ENCODE measurements around the gene BNIP3.

The BNIP3 gene

DNA sequence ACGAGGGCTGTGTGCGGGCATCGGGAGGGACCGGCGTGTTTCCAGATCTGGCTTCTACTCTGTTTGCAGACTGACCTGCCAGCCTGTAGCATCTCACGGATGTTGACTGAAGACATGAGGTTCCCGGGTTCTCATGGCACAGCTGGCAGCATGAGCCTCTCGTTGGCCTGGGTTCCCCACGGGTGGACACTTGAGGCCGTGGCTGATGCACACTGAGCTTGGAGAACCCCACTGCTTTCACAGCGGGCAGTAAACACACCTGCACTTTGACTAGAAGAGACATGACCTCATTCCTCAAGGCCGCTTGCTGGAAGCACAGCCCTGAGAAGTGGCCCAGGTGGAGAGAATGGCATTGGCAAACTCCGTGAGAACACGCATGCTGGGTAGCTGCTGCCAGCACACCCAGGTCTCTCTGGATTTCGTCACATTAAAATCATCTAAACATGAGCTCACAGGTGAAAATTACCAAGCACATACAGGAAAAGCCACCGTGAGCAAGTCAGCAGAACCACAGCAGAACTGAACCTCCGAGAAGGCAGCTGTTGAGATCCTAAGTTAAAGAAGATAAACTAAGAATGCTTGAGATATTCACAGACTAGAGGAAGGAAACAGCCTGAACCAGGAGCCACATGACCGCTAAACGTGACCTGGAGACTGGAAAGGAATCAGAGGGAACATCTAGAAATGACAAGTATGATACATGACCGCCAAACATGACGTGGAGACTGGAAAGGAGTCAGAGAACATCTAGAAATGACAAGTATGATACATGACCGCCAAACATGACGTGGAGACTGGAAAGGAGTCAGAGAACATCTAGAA, 32.5 kb downstream of the BNIP3 start:
- DNase-seq = no peak

DNA sequence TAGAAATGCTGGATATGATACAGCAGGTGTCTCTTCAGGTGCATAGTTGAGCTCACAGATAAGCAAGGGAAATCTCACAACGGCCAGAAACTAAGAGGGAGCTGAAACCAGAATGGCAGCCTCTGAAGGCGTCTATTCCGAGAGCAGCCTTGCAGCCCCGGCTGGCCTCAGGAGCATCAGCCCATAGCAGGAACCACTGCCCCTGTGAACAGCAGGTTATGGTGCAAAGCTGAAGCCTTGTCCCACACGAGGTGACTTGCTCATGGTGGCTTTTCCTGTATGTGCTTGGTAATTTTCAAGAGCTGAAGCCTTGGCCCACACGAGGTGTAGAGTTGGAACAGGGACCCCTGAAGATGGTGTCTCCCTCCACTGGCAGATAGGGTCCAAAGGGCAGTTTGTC, 33.2 kb downstream of the BNIP3 start:
- no peak for DNase-seq

DNA sequence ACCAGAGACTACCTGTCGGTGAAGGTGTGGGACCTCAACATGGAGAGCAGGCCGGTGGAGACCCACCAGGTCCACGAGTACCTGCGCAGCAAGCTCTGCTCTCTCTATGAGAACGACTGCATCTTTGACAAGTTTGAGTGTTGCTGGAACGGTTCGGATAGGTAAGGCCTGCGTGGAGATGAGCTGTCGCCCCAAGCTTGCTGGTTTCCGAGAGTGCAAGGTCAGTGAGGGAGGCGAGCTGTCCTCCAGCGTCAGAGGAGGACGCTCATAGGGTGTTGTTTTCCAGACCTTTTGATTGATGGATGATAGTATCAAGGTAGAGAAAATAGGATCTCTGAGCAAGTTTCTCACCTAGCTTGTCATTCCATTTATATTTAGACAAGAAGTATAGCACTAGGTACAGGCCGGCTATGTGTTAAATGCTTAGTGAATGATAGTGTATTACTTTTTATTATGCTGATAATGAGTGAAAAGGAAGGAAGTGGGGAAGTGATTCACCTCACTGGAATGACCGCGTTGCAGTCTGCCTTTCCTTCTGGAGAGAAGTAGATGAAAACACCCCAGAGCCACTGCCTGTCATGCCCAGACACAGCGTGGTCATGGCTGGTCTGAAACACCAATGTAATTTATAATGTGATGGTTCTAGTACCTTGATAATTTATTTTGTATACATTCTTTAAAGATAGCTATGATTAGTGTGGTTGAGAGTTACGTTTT, 33.9 kb downstream of the BNIP3 start:
- no peak for DNase-seq

DNA sequence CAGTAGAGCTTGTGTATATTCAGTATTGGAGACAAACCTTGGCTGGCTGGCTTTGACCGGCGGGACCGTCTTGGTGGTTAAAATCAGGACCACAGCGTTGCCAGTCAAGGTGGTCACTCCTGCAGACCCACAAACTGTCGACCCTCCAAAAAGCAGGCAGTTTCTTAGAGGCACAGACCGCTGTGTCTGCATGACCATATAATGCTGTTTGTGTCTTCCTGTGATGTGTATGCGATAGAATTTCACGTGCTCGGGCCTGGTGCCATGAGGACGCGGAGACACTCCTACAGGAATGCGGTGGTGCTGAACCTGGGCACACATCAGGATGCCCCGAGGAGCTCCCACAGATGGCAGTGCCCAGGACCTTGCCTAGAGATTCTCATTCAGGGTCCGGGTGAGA, 34.8 kb downstream of the BNIP3 start:
- no peak for DNase-seq

DNA sequence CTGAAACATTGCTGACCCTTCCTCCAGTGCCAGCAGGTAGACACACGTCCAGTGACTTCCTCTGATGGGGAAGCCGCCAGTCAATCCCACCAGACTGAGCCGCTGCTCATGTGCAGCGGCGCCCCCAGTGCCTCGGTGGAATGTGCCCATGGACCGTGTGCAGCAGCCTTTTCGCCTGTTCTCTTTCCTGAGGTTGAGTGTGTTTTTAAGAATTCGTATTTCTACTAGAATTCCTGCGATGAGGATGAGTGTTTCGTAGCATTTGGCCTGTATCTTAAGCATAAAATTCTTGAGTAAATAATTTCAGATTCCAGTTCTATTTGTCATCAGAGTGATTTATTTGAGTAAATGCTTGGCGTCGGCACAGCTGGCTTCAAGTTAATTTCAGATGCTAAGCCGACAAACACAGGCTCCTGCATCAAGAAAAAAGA, 35.4 kb downstream of the BNIP3 start:
- DNase-seq = no peak

DNA sequence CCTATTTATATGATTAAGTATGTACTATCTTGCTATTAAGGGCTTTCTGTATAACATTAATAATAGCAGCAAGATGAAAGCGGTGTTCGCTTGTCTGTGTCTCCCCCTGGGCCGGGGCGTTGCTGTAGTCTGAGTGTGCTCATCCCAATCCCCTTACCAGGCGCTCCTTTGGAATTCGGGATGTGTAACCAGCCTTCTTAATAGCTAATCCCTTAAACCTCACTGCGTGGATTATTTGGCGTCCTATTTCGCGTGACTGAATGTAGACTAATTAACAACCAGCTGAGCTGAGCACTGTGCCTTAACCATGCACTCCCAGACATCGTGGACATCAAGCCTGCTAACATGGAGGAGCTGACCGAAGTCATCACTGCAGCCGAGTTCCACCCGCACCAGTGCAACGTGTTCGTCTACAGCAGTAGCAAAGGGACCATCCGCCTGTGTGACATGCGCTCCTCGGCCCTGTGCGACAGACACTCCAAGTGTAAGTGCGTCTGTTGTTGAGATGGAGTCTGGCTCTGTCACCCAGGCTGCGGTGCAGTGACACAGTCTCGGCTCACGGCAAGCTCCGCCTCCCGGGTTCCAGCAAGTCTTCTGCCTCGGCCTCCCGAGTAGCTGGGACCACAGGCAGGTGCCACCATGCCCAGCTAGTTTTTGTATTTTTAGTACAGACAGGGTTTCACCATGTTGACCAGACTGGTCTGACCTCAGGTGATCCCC, 36.6 kb downstream of the BNIP3 start:
- DNase-seq = no peak

DNA sequence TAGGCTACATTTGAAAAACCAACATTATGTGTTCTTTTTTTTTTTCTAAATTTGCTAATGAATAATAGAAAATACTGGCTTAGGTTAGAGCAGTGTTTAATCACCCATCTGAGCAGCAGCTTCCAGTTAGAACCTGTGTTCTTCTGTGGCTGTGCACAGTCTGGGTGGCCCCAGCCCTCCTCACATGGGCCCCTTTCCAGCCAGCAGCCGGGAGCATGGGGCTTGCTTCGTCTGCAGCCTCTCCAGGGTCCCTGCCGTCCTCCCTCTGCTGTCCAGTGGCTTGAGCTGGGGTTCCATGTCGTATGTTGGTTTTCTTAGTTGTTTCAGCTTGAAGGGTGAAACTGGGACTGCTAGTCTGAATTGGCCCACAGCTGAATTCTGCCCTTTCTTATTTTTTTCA, 37.3 kb downstream of the BNIP3 start:
- DNase-seq = no peak

DNA sequence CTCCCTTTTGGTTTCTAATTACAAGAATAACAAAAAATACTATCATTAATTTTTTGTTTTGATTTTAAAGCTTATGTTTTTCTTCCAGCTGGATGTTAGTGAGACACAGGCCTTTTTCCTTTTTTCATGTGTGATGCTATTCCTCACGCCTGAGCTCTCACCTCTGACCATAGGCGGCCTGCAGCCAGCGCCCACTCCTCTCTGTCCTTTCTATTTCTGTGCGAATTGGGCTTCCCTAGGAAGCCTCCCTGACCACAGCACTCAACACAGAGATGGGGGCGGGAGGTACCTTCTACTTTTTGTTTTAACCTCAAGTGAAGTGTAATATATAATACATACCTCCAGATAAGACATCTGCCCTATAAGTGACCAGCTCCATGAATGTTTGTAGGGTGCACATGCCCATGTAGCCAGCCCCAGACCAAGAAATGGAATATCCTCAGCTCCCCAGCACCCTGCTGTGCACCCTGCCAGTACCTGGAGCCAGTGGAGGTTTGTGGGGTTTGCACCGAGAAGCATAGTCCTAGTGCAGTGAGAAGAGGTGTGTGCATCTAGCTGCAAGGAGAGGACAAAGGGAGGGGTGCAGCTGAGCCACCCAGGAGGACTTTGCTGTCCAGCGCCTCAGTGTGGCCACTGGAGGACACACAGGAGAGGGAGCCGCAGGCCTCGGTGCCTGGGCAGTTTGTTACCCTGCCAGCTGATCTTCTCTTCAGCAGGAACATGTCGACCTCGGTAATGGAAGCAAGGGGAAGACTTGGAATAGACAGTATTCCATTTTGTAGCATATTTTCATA, 38.5 kb downstream of the BNIP3 start:
- DNase-seq = no peak

DNA sequence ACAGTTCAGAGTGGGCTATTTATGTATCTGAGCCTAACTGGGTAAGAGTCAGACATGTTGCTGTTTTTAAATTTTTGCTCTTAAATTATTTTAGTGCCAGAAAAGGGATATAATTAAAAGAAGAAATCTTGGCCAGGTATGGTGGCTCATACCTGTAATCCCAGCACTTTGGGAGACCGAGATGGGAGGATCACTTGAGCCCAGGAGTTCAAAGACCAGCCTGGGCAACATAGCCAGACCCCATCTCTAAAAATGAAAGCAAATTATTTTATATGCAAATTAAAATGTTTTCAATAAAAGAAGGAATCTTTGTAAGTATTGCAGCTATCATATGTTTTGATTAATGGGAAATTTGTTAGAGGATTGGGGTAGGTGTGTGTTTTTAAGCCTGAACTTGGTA, 39.3 kb downstream of the BNIP3 start:
- DNase-seq = no peak

DNA sequence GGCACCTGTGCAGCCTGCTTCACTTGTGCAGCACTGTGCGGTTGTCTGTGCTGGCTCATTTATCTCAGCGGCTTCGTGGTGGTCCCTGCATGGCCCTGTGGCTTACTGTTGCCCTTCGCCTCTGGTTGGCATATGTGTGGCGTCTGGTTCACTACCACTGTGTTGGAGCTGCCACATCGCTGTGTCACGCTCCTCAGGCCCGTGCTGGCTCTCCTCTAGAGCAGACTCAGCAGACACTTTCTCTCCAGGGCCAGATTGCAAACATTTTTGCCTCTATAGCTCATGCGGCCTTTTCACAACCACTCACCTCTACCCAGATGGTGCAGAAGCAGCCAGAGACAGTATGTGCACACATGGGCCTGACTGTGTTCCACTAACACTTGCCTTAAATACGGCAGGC, 43.0 kb downstream of the BNIP3 start:
- DNase-seq = no peak

DNA sequence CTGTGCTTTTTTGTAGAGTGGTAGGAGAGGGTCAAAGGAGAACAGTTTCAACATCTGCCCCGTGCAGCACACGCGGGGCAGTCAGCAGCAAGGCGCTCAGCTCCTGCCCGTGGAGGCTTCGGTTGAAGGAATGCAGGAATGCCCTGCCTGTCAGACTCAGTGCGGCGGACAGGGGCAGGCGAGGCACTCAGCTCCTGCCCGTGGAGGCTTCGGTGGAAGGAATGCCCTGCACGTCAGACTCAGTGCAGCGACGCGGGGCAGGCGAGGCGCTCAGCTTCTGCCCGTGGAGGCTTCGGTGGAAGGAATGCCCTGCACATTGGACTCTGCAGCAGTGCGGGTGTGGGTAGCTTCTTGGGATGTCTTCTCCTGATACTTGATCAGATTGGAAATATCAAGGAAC, 43.9 kb downstream of the BNIP3 start:
- no peak for DNase-seq

DNA sequence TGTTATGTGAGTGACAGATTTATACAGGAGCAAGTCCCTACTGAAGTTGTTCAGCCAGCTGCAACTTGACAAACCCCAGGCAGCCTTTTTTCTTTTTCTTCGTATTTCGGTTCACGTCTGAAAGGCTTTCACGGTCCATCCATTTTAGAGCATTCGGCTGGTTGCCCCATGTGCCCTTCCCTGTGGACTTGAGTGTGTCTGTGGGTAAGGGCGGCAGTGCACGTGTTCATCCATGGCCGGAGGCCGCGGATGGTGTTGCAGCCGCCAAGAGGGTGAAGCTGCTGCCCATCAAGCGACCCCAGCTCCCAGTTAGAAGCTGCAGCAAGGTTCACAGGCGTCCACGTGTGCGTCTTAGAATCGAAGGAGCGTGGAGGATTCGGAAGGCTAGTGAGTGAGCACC, 45.0 kb downstream of the BNIP3 start:
- no peak for DNase-seq

DNA sequence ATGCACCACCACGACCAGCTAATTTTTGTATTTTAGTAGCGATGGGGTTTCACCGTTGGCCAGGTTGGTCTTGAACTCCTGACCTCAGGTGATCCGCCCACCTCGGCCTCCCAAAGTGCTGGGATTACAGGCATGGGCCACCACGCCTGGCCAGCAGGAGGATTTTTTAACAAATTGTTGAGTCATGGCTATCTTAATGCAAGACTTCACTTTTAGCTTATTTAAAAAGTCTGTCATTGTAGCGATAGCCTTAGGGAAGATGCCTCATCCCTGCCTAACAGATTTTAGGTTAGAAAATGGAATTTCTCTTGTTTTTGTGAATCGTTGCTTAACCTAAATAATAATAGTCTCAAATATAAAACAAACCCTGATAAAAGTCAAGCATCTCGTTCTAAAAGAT, 45.4 kb downstream of the BNIP3 start:
- DNase-seq = no peak

DNA sequence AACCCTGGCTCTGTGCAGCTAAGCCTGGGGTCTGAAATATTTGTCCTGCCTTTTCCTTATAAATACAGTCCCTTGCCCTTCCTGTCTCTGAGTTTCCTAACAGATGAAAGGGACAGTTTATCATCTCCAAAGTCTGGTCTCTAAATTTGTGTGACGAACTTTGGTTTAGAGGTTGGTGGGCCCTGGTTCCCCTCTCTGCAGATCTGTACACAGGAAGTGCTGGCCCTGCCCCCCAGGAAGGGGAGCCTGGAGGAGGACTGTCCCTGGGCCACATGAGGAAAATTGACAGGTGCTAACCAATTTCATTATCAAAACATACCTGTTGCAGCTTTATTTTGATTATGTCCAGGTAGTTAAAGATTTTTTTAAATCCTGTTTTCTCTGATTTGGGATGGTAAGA, 46.5 kb downstream of the BNIP3 start:
- DNase-seq = no peak

DNA sequence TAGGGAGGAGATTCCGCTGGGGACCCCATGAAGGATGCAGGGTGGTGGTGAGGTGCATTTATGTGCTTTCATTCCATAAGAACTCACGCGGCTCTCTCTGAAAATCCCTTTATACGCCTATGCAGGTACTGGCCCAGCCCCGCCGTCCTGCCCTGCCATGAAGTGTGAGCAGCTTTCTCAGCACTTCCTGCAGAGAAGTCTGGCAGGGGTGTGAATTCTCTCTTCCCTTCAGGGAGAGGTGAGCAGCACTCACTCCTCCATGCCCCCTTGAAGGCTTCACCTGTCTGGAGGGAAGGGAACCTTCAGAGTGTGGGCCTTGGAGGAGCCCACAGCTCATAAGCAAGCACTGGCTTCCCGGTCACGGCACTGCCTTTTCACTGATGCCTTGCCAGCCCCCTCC, 47.0 kb downstream of the BNIP3 start:
- no peak for DNase-seq

DNA sequence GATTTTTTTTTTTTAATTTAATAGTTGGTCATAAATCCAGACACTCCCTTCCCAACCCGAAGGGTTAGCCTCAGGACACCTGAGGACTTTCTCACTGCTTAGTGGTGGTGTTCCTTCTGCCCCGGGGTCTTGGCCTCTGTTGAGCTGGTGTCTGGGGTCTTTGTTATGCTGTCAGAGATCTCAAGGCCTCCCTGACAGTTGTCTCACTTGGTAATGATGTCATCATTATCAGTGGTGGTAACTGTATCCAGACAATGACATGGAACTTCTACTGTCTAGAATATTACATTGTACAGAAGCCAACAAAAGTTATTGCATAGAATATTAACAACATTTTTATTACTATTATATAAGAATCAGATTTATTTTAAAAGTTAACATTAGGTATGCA, 48.0 kb downstream of the BNIP3 start:
- no peak for DNase-seq

DNA sequence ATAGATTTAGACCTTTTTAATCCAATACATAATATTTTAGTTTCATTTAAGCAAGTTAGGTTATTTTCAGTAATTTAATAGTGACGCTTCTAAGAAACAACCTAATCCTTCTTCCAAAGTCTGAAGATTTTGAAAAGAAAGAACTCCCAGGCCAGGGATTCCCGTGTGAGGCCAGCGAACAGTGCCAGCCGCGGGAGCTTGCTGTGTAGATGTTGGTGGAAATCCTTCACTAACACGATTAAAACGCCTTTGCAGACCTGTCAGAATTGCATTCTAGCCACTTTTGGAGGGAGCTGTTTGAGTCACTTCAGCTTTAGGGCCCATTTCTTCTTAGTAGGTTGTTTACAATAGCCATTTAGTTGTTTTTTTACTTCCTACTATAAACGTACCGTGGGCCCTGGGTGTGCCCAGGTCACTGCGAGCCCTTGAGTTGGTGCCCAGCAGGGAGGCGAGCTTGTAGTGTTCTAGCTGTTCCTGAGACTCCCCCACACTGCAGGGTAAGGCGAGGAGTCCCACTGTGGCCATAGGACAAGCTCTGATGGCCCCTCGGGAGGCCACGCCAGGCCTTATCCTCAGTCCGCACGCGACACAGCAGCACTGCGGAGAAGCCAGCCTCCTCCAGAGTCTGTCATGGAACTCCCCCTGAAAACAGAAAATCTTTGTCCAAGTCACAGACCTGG, 48.6 kb downstream of the BNIP3 start:
- no peak for DNase-seq

DNA sequence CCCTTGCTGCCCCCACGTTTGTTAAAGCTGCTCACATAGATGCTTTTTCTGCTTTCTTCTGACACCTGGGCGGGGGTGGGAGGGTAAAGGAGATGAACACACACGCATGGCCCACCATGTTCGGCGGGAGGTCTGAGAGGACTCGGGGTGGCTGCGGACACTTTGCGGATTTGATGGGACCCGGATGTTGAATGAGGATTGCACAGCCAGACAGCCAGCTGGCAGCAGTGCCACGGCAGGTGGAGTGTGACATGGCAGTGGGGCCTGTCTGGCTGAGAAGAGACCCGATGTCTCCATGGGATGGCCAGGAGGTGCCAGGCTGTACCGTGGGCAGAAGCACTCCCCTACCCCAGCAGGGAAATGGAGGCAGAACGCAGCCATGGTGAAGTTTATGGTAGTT, 49.7 kb downstream of the BNIP3 start:
- DNase-seq = no peak

DNA sequence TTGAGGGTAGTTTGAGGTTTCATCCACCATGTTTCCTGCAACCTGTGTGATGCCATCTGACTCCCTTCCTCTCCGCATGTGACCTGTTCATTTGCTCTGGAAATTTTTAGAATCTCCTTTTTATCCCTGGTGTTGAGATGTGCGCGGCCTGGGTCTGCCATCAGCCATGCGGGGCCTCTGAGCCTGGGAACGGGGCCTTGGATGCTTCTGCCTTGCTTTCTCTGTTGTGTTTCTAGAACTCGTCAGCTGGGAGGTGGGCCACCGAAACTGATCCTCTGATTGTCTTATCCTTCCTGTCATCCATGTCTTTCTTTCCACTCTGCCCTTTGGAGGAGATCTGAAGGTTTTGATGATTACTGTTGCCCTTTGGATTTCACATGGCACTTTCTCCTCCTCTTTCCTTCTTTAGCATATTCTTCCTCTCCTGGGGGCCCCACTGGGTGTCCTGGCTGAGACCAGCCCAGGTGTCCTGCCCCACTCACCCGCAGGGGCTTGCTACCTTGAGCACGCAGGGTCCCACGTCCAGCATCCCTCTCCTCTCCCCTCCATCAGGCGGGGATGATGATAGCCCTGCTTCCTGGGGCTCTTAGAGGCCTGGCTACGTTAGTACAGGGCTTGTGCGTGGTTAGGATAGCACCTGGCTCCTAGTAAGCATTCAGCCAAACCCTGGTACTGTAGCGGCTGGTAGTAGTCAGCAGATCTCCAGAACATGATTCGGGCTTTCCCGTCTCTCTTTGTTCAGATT, 51.0 kb downstream of the BNIP3 start:
- DNase-seq = no peak

DNA sequence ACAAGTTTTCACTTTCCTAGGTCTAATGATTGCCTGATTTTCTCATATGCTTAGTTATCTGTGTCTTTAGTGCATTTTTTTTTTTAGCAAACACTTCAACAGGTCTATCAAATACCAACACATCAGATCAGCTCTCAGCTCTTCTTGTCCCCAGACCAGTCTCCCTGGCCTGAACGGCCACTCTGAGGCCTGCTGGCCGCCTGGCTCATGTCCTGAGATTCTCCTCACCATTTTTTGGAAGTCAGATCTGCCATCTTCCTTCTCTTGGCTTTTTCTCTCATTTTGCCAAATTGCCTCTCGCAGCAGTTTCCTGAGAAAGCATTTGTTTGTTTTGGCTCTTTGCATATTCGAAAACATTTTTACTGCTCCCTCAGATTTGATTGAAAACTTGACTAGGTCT, 51.6 kb downstream of the BNIP3 start:
- no peak for DNase-seq

DNA sequence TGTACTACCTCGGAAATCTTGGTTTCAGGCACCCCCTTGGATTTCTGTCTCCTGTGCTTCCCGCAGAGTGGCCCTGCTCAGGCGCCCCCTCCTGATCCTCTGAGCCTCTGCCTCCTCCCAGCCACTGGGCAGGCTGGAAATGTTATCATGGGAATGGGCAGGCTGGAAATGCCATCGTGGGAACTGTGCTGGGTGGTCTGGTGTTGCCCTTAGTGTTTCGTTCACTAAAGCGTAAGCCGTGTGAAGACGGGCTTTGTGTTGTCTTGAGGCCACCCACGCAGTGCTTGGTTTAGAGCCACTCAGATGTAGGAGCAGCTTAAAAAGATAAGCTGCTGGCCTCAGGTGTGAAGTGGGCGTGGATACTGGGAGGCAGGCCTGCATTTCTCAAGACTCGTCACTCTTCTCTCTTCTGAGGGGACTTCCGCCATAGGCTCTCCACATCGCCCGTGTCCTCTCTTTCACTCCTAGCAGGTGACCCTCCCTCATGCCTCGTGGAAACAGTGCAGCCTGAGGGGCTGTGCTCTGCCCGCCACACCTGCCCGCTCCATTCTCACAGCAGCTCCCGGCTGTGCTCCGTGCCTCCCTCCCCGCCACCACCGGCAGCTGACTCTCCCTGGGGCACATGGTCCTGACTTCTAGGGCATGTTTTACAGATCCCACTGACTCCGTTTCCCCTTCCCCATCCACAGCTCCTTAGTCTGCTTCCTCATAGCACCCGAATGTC, 52.4 kb downstream of the BNIP3 start:
- no peak for DNase-seq
